Suprapubic skin (tissue), 4 donors: ENCODE results near the gene MDFIC.

Experiments
- CTCF ChIP-seq, 2 donors: fragments of 200-600 bp in 1 of 2; fragments of 450-650 bp in 1 of 2; sonication (generic) in 1 of 2; IDR thresholded peaks; one replicate each; pipeline ENCODE4 v1.5.1; 2016 to 2019; ENCODE audit warnings: antibody characterized with exemption in 2 of 2, mild to moderate bottlenecking in 1 of 2, moderate library complexity in 1 of 2
- POLR2A ChIP-seq, 2 donors: fragments of 450-650 bp; IDR thresholded peaks; one replicate each; pipeline ENCODE4 v1.6.1; 2017; ENCODE audit warnings: antibody characterized with exemption in 2 of 2, mild to moderate bottlenecking in 2 of 2, moderate library complexity in 2 of 2
- POLR2AphosphoS5 ChIP-seq, 3 donors: sonication (generic); formaldehyde crosslinking; IDR thresholded peaks; one replicate each; pipeline ENCODE4 v1.6.1; 2017; ENCODE audit warnings: antibody characterized with exemption in 3 of 3

GRCh38 chr7:114973147-114973546, 51.3 kb downstream of the MDFIC start:
- TF ChIP-seq CTCF (IDR thresholded peaks at IDR 0.05) (no peak), POLR2A (IDR thresholded peaks at IDR 0.05) (no peak), POLR2AphosphoS5 (IDR thresholded peaks at IDR 0.05) (no peak)
